HEK293 (cell line): ENCODE results near the gene GEMIN7.
A peak's percentile ranks its signal among the peaks of the same experiment; 100 is the strongest.

ENCODE experiments used
- CTCF ChIA-PET: fragments of 350-600 bp; formaldehyde crosslinking; extraction: SDS; loops from one replicate; lab custom pipeline; 2021; ENCODE audit warnings: antibody characterized with exemption; lab: Yijun Ruan, JAX
- POLR2A ChIA-PET: fragments of 300-600 bp; formaldehyde crosslinking; extraction: SDS; loops from one replicate; lab custom pipeline; 2020; ENCODE audit warnings: antibody characterized with exemption, inconsistent platforms; lab: Yijun Ruan, JAX
- H3K27ac ChIP-seq: fragments of 200-500 bp; sonication (Bioruptor generic); 2 replicates; pipeline ENCODE4 v1.5.1; 2014; ENCODE audit warnings: low read depth, low read length, control low read depth, inconsistent platforms; ENCODE audit errors: extremely low read depth
- H3K36me3 ChIP-seq, 2 experiments: fragments of 200-500 bp in 1 of 2; sonication (Bioruptor generic) in 1 of 2; 1 replicate in 1 of 2; 2 replicates in 1 of 2; pipeline ENCODE4 v1.5.1; 2014 to 2017; ENCODE audit warnings: inconsistent platforms in 2 of 2, low read length in 2 of 2; ENCODE audit not compliant: control insufficient read depth in 2 of 2, insufficient read depth in 1 of 2
- H3K4me1 ChIP-seq: fragments of 200-500 bp; sonication (Bioruptor generic); 2 replicates; pipeline ENCODE4 v1.5.1; 2014; ENCODE audit warnings: mild to moderate bottlenecking, low read length, inconsistent platforms; ENCODE audit not compliant: control insufficient read depth, insufficient read depth
- H3K4me3 ChIP-seq: 2 replicates; pipeline ENCODE4 v1.5.1; 2011; ENCODE audit warnings: low read depth, mild to moderate bottlenecking, control low read depth, low read length, moderate library complexity
- H3K9me3 ChIP-seq: fragments of 200-500 bp; sonication (Bioruptor generic); 2 replicates; pipeline ENCODE4 v1.5.1; 2014; ENCODE audit warnings: low read depth, low read length, inconsistent platforms; ENCODE audit not compliant: control insufficient read depth, insufficient read depth
- KLF8 ChIP-seq: fragments of 450-650 bp; formaldehyde crosslinking; IDR thresholded peaks from 2 replicates; pipeline ENCODE4 v1.5.1; 2016; ENCODE audit warnings: missing biosample characterization, missing genetic modification characterization
- KLF9 ChIP-seq: fragments of 450-650 bp; formaldehyde crosslinking; IDR thresholded peaks from 2 replicates; pipeline ENCODE4 v1.5.1; 2016; ENCODE audit warnings: missing biosample characterization, missing genetic modification characterization, low read depth
- SCRT1 ChIP-seq: fragments of 450-650 bp; formaldehyde crosslinking; IDR thresholded peaks from 2 replicates; pipeline ENCODE4 v1.5.1; 2016; ENCODE audit warnings: missing biosample characterization, missing genetic modification characterization, borderline replicate concordance
- TCF7L2 ChIP-seq: IDR thresholded peaks from 2 replicates; pipeline ENCODE4 v1.6.1; 2011; ENCODE audit warnings: low read depth, mild to moderate bottlenecking, inconsistent platforms, low read length, moderate library complexity, borderline replicate concordance
- ZBTB21 ChIP-seq: fragments of 450-650 bp; formaldehyde crosslinking; IDR thresholded peaks from 2 replicates; pipeline ENCODE4 v1.5.1; 2017; ENCODE audit warnings: missing biosample characterization, missing genetic modification characterization
- ZNF202 ChIP-seq: fragments of 450-650 bp; formaldehyde crosslinking; IDR thresholded peaks from 2 replicates; pipeline ENCODE4 v1.5.1; 2016; ENCODE audit warnings: missing biosample characterization, missing genetic modification characterization, borderline replicate concordance
- ZNF221 ChIP-seq: fragments of 450-650 bp; formaldehyde crosslinking; IDR thresholded peaks from 2 replicates; pipeline ENCODE4 v1.5.1; 2017; ENCODE audit warnings: missing biosample characterization, missing genetic modification characterization, borderline replicate concordance
- ZNF354C ChIP-seq: fragments of 450-650 bp; formaldehyde crosslinking; IDR thresholded peaks from 2 replicates; pipeline ENCODE4 v1.5.1; 2016; ENCODE audit warnings: missing biosample characterization, missing genetic modification characterization, low read depth, borderline replicate concordance
- ZNF366 ChIP-seq: fragments of 450-650 bp; formaldehyde crosslinking; conservative IDR thresholded peaks from 2 replicates; pipeline ENCODE4 v1.5.1; 2016; ENCODE audit warnings: missing biosample characterization, missing genetic modification characterization
- ZNF416 ChIP-seq: fragments of 450-650 bp; formaldehyde crosslinking; IDR thresholded peaks from 2 replicates; pipeline ENCODE4 v1.5.1; 2016; ENCODE audit warnings: missing biosample characterization, missing genetic modification characterization
- ZNF423 ChIP-seq: fragments of 450-650 bp; formaldehyde crosslinking; IDR thresholded peaks from 2 replicates; pipeline ENCODE4 v1.5.1; 2016; ENCODE audit warnings: missing biosample characterization, missing genetic modification characterization
- ZNF548 ChIP-seq: fragments of 450-650 bp; formaldehyde crosslinking; IDR thresholded peaks from 2 replicates; pipeline ENCODE4 v1.5.1; 2016; ENCODE audit warnings: missing biosample characterization, missing genetic modification characterization
- ZNF610 ChIP-seq: fragments of 450-650 bp; formaldehyde crosslinking; IDR thresholded peaks from 2 replicates; pipeline ENCODE4 v1.5.1; 2016; ENCODE audit warnings: missing biosample characterization, missing genetic modification characterization, borderline replicate concordance
- ZNF670 ChIP-seq: fragments of 450-650 bp; formaldehyde crosslinking; IDR thresholded peaks from 2 replicates; pipeline ENCODE4 v1.5.1; 2016; ENCODE audit warnings: missing biosample characterization, missing genetic modification characterization, low read depth
- ZNF776 ChIP-seq: fragments of 450-650 bp; formaldehyde crosslinking; IDR thresholded peaks from 2 replicates; pipeline ENCODE4 v1.5.0; 2017; ENCODE audit warnings: missing biosample characterization, missing genetic modification characterization, borderline replicate concordance
- ZSCAN23 ChIP-seq: fragments of 450-650 bp; formaldehyde crosslinking; IDR thresholded peaks from 2 replicates; pipeline ENCODE4 v1.5.1; 2016; ENCODE audit warnings: missing biosample characterization, missing genetic modification characterization
- TF ChIP-seq, protein P1 (sequence below): fragments of 450-650 bp; formaldehyde crosslinking; IDR thresholded peaks from 2 replicates; pipeline ENCODE4 v1.5.1; 2016; ENCODE audit warnings: missing biosample characterization, missing genetic modification characterization, low read depth
- TF ChIP-seq, protein P2 (sequence below): fragments of 450-650 bp; formaldehyde crosslinking; IDR thresholded peaks from 2 replicates; pipeline ENCODE4 v1.5.1; 2016; ENCODE audit warnings: missing biosample characterization, missing genetic modification characterization
- TF ChIP-seq, protein P3 (sequence below): fragments of 450-650 bp; formaldehyde crosslinking; optimal IDR thresholded peaks from 2 replicates; pipeline ENCODE3; 2016; ENCODE audit warnings: missing biosample characterization, mild to moderate bottlenecking, missing genetic modification characterization
- TF ChIP-seq, protein P4 (sequence below): fragments of 450-650 bp; formaldehyde crosslinking; IDR thresholded peaks from 2 replicates; pipeline ENCODE4 v1.5.1; 2016; ENCODE audit warnings: missing biosample characterization, missing genetic modification characterization
- TF ChIP-seq, protein P5 (sequence below): fragments of 450-650 bp; formaldehyde crosslinking; IDR thresholded peaks from 2 replicates; pipeline ENCODE4 v1.5.1; 2016; ENCODE audit warnings: missing biosample characterization, missing genetic modification characterization, borderline replicate concordance

GEMIN7 gene

DNA sequence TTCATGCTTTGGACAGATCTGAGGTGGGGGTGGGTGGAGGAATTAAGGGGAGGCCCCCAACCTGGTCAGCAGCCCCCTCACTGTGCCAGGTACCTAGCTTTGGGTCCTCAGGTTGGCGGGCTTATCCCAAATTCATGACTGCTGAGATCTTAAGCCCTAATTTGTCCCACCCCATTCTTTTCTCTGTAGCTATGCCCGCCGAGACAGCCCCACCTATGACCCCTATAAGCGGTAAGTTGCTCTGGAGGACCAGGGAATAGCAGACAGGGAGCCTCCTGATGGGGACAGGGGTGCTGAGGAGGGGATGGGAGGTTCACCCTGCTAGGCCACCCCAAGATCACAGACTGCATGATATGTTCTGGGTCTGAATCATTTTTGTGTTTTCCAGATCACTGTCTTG lies 17.1 kb upstream of the GEMIN7 start (continued):
- TF ChIP-seq, protein P1, sequence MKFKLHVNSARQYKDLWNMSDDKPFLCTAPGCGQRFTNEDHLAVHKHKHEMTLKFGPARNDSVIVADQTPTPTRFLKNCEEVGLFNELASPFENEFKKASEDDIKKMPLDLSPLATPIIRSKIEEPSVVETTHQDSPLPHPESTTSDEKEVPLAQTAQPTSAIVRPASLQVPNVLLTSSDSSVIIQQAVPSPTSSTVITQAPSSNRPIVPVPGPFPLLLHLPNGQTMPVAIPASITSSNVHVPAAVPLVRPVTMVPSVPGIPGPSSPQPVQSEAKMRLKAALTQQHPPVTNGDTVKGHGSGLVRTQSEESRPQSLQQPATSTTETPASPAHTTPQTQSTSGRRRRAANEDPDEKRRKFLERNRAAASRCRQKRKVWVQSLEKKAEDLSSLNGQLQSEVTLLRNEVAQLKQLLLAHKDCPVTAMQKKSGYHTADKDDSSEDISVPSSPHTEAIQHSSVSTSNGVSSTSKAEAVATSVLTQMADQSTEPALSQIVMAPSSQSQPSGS (tag by site-specific recombination) = no peak
- TF ChIP-seq, protein P2, sequence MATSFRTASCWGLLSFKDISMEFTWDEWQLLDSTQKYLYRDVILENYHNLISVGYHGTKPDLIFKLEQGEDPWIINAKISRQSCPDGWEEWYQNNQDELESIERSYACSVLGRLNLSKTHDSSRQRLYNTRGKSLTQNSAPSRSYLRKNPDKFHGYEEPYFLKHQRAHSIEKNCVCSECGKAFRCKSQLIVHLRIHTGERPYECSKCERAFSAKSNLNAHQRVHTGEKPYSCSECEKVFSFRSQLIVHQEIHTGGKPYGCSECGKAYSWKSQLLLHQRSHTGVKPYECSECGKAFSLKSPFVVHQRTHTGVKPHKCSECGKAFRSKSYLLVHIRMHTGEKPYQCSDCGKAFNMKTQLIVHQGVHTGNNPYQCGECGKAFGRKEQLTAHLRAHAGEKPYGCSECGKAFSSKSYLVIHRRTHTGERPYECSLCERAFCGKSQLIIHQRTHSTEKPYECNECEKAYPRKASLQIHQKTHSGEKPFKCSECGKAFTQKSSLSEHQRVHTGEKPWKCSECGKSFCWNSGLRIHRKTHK (tag by site-specific recombination) = no peak
- TF ChIP-seq SCRT1 (tag by site-specific recombination) = no peak
- no peak for TF ChIP-seq ZNF202 (tag by site-specific recombination)
- no peak for TF ChIP-seq ZNF776 (tag by site-specific recombination)
- no peak for TF ChIP-seq ZNF221
- no peak for TF ChIP-seq ZBTB21 (tag by site-specific recombination)
- TF ChIP-seq ZNF670 = no peak

DNA sequence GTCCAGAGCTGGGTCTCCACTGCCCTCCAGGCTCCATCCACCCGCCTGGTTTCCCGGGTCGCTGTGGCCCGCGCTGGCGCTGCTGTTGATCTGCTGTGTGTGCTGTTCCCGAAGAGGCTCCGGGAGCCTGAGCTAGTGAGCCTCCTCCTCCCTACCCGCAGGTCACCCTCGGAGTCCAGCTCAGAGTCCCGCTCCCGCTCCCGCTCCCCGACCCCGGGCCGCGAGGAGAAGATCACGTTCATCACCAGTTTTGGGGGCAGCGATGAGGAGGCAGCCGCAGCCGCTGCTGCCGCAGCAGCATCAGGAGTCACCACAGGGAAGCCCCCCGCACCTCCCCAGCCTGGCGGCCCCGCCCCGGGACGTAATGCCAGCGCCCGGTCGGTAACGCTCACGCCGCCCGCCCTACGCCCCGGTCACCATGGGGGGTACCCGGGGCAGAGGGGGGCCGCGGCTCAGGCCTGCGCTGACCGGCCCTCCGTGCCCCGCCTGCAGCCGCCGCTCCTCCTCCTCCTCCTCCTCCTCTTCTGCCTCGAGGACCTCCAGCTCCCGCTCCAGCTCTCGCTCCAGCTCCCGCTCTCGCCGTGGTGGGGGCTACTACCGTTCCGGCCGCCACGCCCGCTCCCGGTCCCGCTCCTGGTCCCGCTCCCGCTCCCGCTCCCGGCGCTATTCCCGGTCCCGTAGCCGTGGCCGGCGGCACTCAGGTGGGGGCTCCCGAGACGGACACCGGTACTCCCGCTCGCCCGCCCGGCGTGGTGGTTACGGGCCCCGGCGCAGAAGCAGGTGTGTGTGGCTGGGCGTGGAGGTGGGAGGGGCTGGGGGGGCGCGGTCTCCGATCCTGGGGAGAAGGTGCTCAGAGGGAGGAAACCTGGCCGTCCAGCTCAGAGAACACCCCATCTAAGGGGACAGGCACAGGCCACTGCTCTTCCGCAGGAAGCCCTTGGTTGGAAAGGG lies 14.9 kb upstream of the GEMIN7 start:
- Histone ChIP-seq H3K36me3 (peaks cover 64 to 89% of the 10 kb centered on the region in 2 experiments), H3K4me1 (no peaks in the 10 kb centered on the region), H3K9me3 (no peaks in the 10 kb centered on the region), H3K27ac (no peak overlapping the region), H3K4me3 (no peak overlapping the region)
- ChIA-PET POLR2A (interaction anchor here (0.7 to 1.2 kb wide), 3 partner anchors 15 to 330 kb away, joined by 3 to 5 read pairs (median 4); partner anchors contain the start of gene GEMIN7), CTCF (interaction anchor here (0.5 to 0.6 kb wide), 2 partner anchors 17 to 85 kb away, joined by 3 to 5 read pairs; no protein-coding TSS in a partner anchor)
- TF ChIP-seq ZSCAN23 (tag by site-specific recombination) (no peak), ZNF416 (tag by site-specific recombination) (no peak), ZNF354C (tag by site-specific recombination) (no peak), ZNF423 (no peak), KLF8 (tag by site-specific recombination) (peak; percentile 33; the same call in 1 of the 2 replicates), ZNF610 (tag by site-specific recombination) (no peak), SCRT1 (tag by site-specific recombination) (no peak), KLF9 (tag by site-specific recombination) (peak; percentile 57), ZNF548 (tag by site-specific recombination) (no peak), ZNF366 (tag by site-specific recombination) (no peak), TCF7L2 (no peak)
- TF ChIP-seq, protein P3, sequence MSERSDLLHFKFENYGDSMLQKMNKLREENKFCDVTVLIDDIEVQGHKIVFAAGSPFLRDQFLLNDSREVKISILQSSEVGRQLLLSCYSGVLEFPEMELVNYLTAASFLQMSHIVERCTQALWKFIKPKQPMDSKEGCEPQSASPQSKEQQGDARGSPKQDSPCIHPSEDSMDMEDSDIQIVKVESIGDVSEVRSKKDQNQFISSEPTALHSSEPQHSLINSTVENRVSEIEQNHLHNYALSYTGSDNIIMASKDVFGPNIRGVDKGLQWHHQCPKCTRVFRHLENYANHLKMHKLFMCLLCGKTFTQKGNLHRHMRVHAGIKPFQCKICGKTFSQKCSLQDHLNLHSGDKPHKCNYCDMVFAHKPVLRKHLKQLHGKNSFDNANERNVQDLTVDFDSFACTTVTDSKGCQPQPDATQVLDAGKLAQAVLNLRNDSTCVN (tag by site-specific recombination) = no peak
- TF ChIP-seq, protein P4, sequence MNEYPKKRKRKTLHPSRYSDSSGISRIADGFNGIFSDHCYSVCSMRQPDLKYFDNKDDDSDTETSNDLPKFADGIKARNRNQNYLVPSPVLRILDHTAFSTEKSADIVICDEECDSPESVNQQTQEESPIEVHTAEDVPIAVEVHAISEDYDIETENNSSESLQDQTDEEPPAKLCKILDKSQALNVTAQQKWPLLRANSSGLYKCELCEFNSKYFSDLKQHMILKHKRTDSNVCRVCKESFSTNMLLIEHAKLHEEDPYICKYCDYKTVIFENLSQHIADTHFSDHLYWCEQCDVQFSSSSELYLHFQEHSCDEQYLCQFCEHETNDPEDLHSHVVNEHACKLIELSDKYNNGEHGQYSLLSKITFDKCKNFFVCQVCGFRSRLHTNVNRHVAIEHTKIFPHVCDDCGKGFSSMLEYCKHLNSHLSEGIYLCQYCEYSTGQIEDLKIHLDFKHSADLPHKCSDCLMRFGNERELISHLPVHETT (tag by site-specific recombination) = no peak
- TF ChIP-seq, protein P5, sequence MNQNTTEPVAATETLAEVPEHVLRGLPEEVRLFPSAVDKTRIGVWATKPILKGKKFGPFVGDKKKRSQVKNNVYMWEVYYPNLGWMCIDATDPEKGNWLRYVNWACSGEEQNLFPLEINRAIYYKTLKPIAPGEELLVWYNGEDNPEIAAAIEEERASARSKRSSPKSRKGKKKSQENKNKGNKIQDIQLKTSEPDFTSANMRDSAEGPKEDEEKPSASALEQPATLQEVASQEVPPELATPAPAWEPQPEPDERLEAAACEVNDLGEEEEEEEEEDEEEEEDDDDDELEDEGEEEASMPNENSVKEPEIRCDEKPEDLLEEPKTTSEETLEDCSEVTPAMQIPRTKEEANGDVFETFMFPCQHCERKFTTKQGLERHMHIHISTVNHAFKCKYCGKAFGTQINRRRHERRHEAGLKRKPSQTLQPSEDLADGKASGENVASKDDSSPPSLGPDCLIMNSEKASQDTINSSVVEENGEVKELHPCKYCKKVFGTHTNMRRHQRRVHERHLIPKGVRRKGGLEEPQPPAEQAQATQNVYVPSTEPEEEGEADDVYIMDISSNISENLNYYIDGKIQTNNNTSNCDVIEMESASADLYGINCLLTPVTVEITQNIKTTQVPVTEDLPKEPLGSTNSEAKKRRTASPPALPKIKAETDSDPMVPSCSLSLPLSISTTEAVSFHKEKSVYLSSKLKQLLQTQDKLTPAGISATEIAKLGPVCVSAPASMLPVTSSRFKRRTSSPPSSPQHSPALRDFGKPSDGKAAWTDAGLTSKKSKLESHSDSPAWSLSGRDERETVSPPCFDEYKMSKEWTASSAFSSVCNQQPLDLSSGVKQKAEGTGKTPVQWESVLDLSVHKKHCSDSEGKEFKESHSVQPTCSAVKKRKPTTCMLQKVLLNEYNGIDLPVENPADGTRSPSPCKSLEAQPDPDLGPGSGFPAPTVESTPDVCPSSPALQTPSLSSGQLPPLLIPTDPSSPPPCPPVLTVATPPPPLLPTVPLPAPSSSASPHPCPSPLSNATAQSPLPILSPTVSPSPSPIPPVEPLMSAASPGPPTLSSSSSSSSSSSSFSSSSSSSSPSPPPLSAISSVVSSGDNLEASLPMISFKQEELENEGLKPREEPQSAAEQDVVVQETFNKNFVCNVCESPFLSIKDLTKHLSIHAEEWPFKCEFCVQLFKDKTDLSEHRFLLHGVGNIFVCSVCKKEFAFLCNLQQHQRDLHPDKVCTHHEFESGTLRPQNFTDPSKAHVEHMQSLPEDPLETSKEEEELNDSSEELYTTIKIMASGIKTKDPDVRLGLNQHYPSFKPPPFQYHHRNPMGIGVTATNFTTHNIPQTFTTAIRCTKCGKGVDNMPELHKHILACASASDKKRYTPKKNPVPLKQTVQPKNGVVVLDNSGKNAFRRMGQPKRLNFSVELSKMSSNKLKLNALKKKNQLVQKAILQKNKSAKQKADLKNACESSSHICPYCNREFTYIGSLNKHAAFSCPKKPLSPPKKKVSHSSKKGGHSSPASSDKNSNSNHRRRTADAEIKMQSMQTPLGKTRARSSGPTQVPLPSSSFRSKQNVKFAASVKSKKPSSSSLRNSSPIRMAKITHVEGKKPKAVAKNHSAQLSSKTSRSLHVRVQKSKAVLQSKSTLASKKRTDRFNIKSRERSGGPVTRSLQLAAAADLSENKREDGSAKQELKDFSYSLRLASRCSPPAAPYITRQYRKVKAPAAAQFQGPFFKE (tag by site-specific recombination) = no peak
